Activated CD4-positive, alpha-beta memory T cell treated with anti-CD3 and anti-CD28 coated beads for 36 hours (primary cell): ENCODE data around the gene SLC52A3. TPM values are rescaled to one million over a fixed set of nuclear protein-coding genes. Genes with fewer than 3 reads are reported as not detected.

Experiments
- CTCF ChIA-PET: fragments of 350-600 bp; sonication (Branson Sonifier 250); formaldehyde crosslinking; loops from one replicate; lab custom pipeline; 2021; ENCODE audit warnings: antibody characterized with exemption, inconsistent platforms; lab: Charles Lee
- POLR2A ChIA-PET: fragments of 350-600 bp; sonication (Branson Sonifier 250); formaldehyde crosslinking; loops from one replicate; lab custom pipeline; 2021; ENCODE audit warnings: antibody characterized with exemption; lab: Charles Lee
- DNase-seq: peaks from one replicate; pipeline ENCODE4 v3.0.0-alpha.2; 2020
- H3K27ac Mint-ChIP-seq: one replicate; pipeline ENCODE4 v1.8.0; 2021; ENCODE audit warnings: mixed read lengths
- H3K27me3 Mint-ChIP-seq: one replicate; pipeline ENCODE4 v1.8.0; 2021; ENCODE audit warnings: mixed read lengths
- H3K36me3 Mint-ChIP-seq: one replicate; pipeline ENCODE4 v1.8.0; 2021; ENCODE audit warnings: mixed read lengths
- H3K4me1 Mint-ChIP-seq: one replicate; pipeline ENCODE4 v1.8.0; 2021; ENCODE audit warnings: low read depth, mixed read lengths
- H3K4me3 Mint-ChIP-seq: one replicate; pipeline ENCODE4 v1.8.0; 2021; ENCODE audit warnings: mild to moderate bottlenecking, mixed read lengths
- H3K9me3 Mint-ChIP-seq: one replicate; pipeline ENCODE4 v1.8.0; 2021; ENCODE audit warnings: mixed read lengths
- intact Hi-C: fragments of 100-400 bp; cut with micrococcal nuclease; formaldehyde crosslinking; loops from one replicate; pipeline ENCODE4 v1.15.1; 2023
- total RNA-seq, 2 experiments: library from RNA; stranded (reverse); gene quantifications; one replicate each; pipeline ENCODE4 v1.2.3, GENCODE V29; 2021

The SLC52A3 gene
- total RNA-seq, 2 experiments from 2014 or later = not detected

DNA sequence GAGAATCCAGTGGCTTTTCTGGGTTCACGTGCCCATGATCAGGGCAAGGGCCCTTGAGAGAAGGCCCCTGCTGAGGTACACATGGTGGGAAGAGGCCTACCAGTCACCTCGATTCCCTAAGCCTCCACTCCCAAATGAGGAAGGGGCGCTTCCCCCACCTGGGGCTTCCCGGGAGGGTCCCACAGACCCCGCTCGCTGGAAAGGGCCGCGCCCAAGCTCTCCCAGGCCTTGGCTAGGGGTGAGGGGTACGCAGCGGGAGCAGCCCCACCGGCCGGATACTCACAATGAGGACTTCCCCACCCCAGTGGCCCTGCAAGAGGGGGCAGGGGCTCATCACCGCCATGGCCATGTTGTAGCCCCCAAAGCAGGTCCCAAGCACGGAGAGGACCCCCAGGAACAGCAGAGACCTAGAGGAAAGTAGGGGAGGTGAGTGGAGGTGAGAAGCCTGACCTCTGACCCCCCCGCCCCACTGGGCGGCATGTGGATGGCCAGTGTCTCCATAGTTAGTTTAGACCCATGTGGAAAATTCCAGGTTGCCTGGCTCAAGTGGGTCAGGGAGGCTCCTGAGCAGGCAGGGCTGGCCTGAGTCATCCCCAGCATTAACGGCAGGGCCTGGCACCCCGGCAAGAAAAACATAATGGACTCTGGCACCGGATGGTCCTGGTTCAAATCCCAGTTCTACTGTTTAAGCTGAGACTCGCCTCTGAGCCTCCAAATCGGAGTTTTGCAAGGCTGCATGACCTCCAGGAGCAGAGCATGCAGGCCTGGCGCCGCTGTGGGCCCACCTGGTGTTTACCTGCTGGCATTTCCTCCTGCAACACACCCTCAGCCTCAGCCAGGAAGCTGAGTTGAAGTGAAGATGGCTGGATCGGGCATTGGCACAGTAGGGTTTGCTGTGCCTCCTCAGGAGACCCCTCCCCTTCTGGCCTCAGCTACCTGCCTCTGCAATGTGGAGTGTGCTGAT lies 6.6 kb downstream of the SLC52A3 start:
- H3K27ac Mint-ChIP-seq = no peak overlapping the region
- ChIA-PET POLR2A (no interaction called here), CTCF (interaction anchor here (1.0 to 1.5 kb wide), 8 partner anchors 14 to 359 kb away, joined by 3 to 6 read pairs (median 3); partner anchors contain the start of gene CSNK2A1)
- H3K9me3 Mint-ChIP-seq = no peaks in the 10 kb centered on the region
- no peak overlapping the region for H3K4me3 Mint-ChIP-seq
- peaks cover 13% of the 10 kb centered on the region for H3K27me3 Mint-ChIP-seq
- H3K36me3 Mint-ChIP-seq = no peaks in the 10 kb centered on the region
- DNase-seq = no peak
- no peaks in the 10 kb centered on the region for H3K4me1 Mint-ChIP-seq
- intact Hi-C loops = no loop called here

- ChIA-PET POLR2A (no interaction called here), CTCF (interaction anchor here (0.9 to 1.4 kb wide), 9 partner anchors 12 to 359 kb away, joined by 3 to 6 read pairs (median 3); partner anchors contain the start of gene CSNK2A1)
- intact Hi-C loops = no loop called here
- Mint-ChIP-seq H3K4me1 (no peaks in the 10 kb centered on the region), H3K4me3 (no peak overlapping the region), H3K27me3 (peaks cover 13% of the 10 kb centered on the region), H3K36me3 (no peaks in the 10 kb centered on the region), H3K9me3 (no peaks in the 10 kb centered on the region), H3K27ac (no peak overlapping the region)
- DNase-seq = peak; percentile 54
Measured at GRCh38 chr20:760751-761417, 7.4 kb downstream of the SLC52A3 start.

DNA sequence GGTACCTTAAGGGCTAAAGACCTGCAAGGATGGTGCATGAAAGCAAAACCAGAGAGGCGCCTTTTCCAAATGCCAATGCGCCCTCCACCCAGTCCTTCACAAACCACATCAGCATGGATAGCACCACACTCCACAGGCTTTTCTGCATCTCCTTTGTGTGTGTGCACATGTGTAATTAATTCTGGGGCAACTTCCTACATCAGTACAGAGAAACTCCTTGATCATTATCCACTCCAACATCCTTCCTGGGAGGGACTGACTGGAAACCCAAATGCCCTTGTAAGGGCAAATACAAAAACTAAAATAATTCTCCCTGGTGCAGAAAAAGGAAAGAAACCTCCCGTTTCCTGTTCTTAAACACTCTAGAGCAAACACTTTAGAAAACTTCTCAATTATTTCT lies 10.8 kb downstream of the SLC52A3 start:
- DNase-seq = no peak
- peaks cover 3% of the 10 kb centered on the region for H3K4me1 Mint-ChIP-seq
- intact Hi-C loops = no loop called here
- no peaks in the 10 kb centered on the region for H3K9me3 Mint-ChIP-seq
- ChIA-PET CTCF (no interaction called here), POLR2A (no interaction called here)
- H3K27ac Mint-ChIP-seq = no peak overlapping the region
- H3K36me3 Mint-ChIP-seq = no peaks in the 10 kb centered on the region
- H3K27me3 Mint-ChIP-seq = peaks cover 14% of the 10 kb centered on the region
- H3K4me3 Mint-ChIP-seq = no peak overlapping the region

- POLR2A ChIA-PET = no interaction called here
- CTCF ChIA-PET = interaction anchor here (1.4 kb wide), 1 partner anchor 17 kb away, joined by 3 read pairs; no protein-coding TSS in a partner anchor
- no peak for DNase-seq
- H3K4me3 Mint-ChIP-seq = no peak overlapping the region
- no peaks in the 10 kb centered on the region for H3K9me3 Mint-ChIP-seq
- no peaks in the 10 kb centered on the region for H3K36me3 Mint-ChIP-seq
- peaks cover 3% of the 10 kb centered on the region for H3K4me1 Mint-ChIP-seq
- peaks cover 13% of the 10 kb centered on the region for H3K27me3 Mint-ChIP-seq
- no peak overlapping the region for H3K27ac Mint-ChIP-seq
- intact Hi-C loops = no loop called here
Measured at GRCh38 chr20:755941-756340, 12.4 kb downstream of the SLC52A3 start.

DNA sequence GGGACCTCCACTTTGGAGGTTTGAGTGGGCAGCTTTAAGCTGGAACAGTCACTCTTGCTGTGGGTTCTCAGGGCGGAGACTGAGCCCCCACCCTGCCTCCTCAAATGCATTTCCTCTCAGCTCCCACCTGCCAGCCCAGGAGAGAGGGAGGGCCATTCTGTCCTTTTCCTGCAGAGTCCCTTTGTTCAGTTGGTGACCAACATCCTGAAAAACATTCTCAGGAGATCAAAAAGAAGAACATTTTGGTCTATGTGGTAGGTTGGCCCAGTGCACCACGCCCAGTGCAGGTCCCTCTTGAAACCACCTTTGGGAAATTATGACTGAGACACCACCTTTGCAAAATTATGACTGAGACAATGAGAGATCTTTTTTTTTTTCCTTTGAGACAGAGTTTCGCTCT lies 13.4 kb downstream of the SLC52A3 start:
- ChIA-PET POLR2A (no interaction called here), CTCF (interaction anchor here (1.4 kb wide), 1 partner anchor 16 kb away, joined by 3 read pairs; no protein-coding TSS in a partner anchor)
- H3K27ac Mint-ChIP-seq = no peak overlapping the region
- H3K4me3 Mint-ChIP-seq = no peak overlapping the region
- peaks cover 11% of the 10 kb centered on the region for H3K27me3 Mint-ChIP-seq
- H3K9me3 Mint-ChIP-seq = no peaks in the 10 kb centered on the region
- intact Hi-C loops = no loop called here
- H3K4me1 Mint-ChIP-seq = peaks cover 3% of the 10 kb centered on the region
- H3K36me3 Mint-ChIP-seq = no peaks in the 10 kb centered on the region
- DNase-seq = peak; percentile 13

DNA sequence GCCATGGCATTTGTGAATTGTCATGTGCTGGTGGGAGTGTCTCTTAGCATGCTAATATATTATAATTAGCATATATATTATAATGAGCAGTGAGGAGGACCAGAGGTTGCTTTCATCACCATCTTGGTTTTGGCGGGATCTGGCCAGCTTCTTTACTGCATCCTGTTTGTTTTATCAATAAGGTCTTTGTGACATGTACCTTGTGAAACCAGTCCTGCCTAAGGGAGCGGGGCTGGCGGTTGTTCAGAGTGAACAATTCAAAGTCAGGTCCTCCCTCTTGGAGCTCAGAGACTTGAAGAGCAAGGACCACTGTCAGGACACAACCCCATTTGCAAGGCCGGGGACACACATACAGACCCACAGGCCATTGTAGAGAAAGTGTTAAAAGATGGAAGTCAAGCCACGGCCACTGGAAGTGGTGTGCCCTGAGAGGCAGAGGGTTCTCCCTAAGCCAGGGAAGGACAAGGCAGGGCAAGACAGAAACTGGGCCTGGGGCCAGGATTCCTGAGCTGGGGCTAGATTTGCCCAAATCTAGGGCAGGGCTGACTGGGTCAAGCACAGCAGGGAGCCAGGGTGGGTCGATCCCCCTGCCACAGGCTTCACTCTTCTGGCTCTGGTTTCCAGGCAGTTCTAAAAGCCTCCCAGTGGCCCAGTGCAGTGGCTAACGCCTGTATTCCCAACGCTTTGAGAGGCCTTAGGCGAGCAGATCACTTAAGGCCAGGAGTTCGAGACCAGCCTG lies 14.2 kb downstream of the SLC52A3 start:
- CTCF ChIA-PET = no interaction called here
- H3K27ac Mint-ChIP-seq = no peak overlapping the region

DNA sequence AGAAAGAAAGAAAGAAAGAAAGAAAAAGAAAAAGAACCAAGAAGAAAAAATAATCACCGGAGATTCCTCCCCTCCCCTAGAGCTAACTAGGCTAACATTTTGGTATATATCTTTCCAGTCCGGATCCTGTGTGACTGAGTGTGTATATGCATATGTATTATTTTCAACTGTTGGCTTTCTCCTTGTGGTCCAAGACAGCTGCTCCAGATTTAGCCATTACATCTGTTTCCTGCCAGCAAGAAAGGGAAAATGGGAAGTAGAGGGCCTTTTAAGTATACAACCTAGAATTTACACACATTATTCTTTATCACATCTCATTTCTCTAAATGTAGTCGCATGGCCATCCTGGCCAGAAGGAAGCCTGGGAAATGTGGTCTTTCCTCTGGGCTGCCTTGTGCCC lies 15.2 kb downstream of the SLC52A3 start:
- no peaks in the 10 kb centered on the region for H3K36me3 Mint-ChIP-seq
- H3K9me3 Mint-ChIP-seq = no peaks in the 10 kb centered on the region
- H3K4me1 Mint-ChIP-seq = peaks cover 3% of the 10 kb centered on the region
- no peak for DNase-seq
- ChIA-PET CTCF (no interaction called here), POLR2A (no interaction called here)
- no peak overlapping the region for H3K27ac Mint-ChIP-seq
- H3K27me3 Mint-ChIP-seq = peaks cover 11% of the 10 kb centered on the region
- intact Hi-C loops = no loop called here
- H3K4me3 Mint-ChIP-seq = no peak overlapping the region

More for the DNA sequence above, 14.2 kb downstream of the SLC52A3 start:
- no peak for DNase-seq
- H3K36me3 Mint-ChIP-seq = no peaks in the 10 kb centered on the region
- intact Hi-C loops = no loop called here
- no peak overlapping the region for H3K4me3 Mint-ChIP-seq
- peaks cover 3% of the 10 kb centered on the region for H3K4me1 Mint-ChIP-seq
- no peaks in the 10 kb centered on the region for H3K9me3 Mint-ChIP-seq
- peaks cover 10% of the 10 kb centered on the region for H3K27me3 Mint-ChIP-seq
- POLR2A ChIA-PET = no interaction called here

DNA sequence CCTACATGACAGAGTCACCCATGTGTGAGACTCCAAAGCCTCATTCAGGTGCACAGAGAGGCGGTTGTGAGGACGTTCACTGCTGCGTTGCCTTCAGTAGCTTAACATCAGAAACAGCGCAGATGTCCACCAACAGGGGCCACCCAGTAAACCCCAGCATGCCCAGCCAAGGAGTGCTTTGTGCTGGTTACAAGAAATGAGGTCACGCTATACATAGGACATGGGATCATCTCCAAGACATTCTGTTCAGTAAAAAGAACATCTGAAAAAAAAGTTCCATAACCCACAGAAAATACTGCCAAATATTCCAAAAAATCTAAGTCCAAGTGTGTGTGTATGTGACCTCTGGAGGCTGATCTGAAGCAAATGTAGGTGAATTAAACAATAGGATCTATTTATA lies 16.0 kb downstream of the SLC52A3 start:
- DNase-seq = no peak
- Mint-ChIP-seq H3K4me1 (peaks cover 3% of the 10 kb centered on the region), H3K9me3 (no peaks in the 10 kb centered on the region), H3K4me3 (no peak overlapping the region), H3K27me3 (peaks cover 8% of the 10 kb centered on the region), H3K36me3 (no peaks in the 10 kb centered on the region), H3K27ac (no peak overlapping the region)
- ChIA-PET CTCF (no interaction called here), POLR2A (no interaction called here)
- intact Hi-C loops = no loop called here

GRCh38 chr20:751761-752160 lies 16.5 kb downstream of the SLC52A3 start:
- peaks cover 3% of the 10 kb centered on the region for H3K4me1 Mint-ChIP-seq
- POLR2A ChIA-PET = no interaction called here

GRCh38 chr20:750801-751200 lies 17.5 kb downstream of the SLC52A3 start:
- peaks cover 9% of the 10 kb centered on the region for H3K27me3 Mint-ChIP-seq
- ChIA-PET POLR2A (no interaction called here), CTCF (no interaction called here)
- no peak overlapping the region for H3K27ac Mint-ChIP-seq
- intact Hi-C loops = no loop called here
- H3K9me3 Mint-ChIP-seq = peaks cover 1% of the 10 kb centered on the region
- peaks cover 1% of the 10 kb centered on the region for H3K36me3 Mint-ChIP-seq
- no peak for DNase-seq
- H3K4me1 Mint-ChIP-seq = peaks cover 3% of the 10 kb centered on the region
- no peak overlapping the region for H3K4me3 Mint-ChIP-seq

More at GRCh38 chr20:751761-752160, 16.5 kb downstream of the SLC52A3 start:
- H3K9me3 Mint-ChIP-seq = no peaks in the 10 kb centered on the region
- no peak for DNase-seq
- H3K27me3 Mint-ChIP-seq = peaks cover 9% of the 10 kb centered on the region
- intact Hi-C loops = no loop called here
- no peak overlapping the region for H3K4me3 Mint-ChIP-seq
- CTCF ChIA-PET = no interaction called here
- H3K36me3 Mint-ChIP-seq = no peaks in the 10 kb centered on the region
- no peak overlapping the region for H3K27ac Mint-ChIP-seq

GRCh38 chr20:745683-746301 lies 22.5 kb downstream of the SLC52A3 start:
- ChIA-PET POLR2A (no interaction called here), CTCF (no interaction called here)
- peaks cover 7% of the 10 kb centered on the region for H3K36me3 Mint-ChIP-seq
- intact Hi-C loops = no loop called here
- no peak overlapping the region for H3K27ac Mint-ChIP-seq
- no peak for DNase-seq
- no peaks in the 10 kb centered on the region for H3K4me1 Mint-ChIP-seq
- H3K9me3 Mint-ChIP-seq = peaks cover 16% of the 10 kb centered on the region
- peaks cover 20% of the 10 kb centered on the region for H3K27me3 Mint-ChIP-seq
- no peak overlapping the region for H3K4me3 Mint-ChIP-seq
